LoVo (cell line): ENCODE results near the gene ZNF536.
"Not testable (repeated sequence)": the region's sequence is repeated elsewhere in the genome, so short reads cannot be mapped to it uniquely, and the experiment has no call there.

Source experiments
- DNase-seq: peaks from one replicate; pipeline ENCODE4 v3.0.0-alpha.2; 2016; ENCODE audit warnings: low spot score

The ZNF536 gene

DNA sequence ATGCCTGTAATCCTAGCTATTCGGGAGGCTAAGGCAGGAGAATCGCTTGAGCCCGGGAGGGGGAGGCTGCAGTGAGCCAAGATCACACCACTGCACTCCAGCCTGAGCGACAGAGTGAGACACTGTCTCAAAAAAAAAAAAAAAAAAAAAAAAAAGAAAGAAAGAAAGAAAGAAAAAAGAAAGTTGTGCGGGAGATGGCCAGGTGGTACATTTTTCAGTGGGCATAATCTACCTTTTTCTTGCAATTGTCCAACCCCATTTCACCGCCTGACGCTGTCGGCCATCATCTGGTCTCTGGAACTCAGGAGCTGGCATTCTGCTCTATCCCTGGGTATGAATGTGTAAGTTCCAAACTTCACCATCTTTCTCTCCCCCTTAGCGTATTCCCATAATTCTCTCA, 73.9 kb downstream of the ZNF536 start:
- not testable (repeated sequence) for DNase-seq

DNA sequence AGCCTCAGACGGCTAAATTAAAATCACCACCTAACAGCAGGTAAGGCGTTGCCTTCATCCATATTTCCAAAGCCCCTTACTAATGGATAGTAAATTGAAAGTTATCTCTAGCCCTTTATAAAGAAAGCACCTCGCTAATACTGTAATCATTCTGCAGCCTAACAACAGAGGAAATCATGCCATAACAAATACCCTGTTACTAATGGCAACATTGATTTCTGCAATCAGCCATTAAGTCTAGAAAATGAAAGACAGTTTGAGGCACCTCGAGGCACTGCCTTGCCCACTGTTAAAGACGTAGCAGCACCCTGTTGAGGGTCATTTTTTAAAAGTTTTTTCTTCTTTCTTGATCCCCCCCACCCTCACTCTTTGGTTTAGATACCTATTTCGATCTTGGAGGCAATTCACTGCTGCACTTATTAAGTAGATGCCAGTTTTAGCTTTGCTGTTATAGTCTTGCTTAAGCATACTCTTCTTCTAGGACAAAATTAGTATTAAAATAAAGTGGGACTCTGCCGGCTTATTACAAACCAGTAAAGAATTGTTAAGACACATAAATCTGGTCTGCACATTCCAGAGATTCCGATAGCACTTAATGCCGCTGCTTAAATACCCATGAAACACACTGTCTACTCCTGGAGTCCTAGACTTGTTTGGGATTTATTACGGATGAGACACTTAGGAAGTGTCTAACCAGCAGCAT, 74.8 kb downstream of the ZNF536 start:
- DNase-seq, result no peak

DNA sequence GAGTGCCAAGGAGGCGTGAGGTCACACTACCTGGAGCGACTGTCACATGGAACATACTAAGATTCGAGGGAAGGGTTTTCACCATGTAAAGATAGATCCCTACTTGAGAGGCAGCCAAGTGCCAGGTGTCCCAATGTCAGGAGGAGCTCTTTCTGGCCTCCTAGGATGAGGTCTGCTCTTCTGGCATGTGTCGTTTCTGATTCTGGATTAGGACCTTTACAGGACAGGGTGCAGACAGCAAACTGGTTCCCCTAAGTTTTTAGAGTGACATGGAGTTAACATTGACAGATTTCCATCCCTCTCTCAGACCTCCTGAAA, 75.3 kb downstream of the ZNF536 start:
- DNase-seq, result no peak

DNA sequence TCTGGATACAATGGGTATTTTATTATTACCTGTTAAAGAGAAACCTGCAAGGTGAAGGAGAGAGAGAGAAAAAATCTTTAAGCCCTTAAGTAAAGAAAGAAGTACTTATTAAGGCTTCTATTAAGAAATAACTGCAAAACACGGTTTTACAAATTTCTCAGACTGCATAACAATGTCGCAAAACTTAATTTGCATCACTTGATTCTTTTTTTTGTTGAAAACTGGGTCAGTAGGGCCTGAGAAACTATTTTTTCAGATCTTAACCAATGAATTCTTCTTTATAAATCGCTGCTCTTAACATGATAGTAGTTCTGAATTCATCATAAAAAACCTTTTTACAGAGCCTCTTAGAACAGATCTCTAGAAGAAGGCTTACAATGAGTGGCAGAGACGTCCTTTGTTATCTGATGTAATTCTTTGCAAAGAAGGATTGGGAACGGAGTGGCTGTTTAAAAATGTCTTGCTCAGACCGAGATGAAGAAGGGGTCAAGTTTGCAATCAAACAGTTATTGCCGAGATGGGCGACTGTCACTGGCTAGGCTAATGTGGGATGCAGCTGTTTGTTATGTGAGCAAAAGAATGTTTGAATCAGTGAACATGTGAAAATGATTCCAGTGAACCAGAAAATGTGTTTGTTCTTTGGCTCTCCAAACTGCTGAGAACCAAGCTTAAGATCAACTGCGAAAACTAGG, 76.3 kb downstream of the ZNF536 start:
- DNase-seq, result no peak

DNA sequence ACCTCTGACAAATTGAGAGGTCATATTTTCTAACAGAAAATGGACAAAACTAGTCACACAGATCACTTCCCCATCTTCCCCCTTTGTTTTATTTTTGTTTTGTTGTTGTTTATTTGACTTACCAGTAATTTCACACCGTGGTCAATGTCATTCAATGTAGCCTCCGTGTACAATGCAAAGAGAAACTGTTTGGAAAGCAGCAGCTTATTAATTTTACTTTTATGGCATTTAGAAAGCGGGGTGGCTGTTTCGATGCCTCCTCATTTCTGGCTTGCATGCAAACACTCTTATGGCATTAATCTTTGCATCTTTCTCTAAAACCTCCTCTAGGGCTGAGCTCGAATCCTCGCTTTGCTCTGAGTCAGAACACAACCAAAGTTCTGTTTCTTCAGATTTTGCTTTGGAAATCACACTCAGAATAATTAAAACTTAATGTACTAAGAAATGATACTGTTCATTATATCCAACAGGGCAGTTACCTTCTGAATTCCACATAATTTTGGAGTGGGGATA, 77.0 kb downstream of the ZNF536 start:
- DNase-seq, result no peak

DNA sequence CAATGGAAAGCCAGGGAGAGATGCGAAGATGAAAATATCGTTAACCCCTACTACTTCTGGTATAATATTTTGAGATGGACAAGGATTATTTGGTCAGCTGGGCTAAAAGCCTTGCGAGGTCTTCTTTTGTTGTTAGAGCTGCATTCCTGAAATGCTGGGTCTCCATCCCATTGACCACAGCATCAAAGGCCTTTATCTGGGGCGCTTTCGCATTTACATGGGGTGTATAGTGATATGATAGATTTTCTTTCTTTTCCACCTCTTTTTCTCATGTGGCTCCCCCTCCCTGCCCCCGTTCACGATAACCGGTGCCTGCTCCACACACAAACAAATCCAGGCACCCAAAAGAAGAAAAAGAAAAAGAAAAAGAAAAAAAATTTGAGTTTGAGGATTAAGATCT, 77.5 kb downstream of the ZNF536 start:
- DNase-seq, result no peak

DNA sequence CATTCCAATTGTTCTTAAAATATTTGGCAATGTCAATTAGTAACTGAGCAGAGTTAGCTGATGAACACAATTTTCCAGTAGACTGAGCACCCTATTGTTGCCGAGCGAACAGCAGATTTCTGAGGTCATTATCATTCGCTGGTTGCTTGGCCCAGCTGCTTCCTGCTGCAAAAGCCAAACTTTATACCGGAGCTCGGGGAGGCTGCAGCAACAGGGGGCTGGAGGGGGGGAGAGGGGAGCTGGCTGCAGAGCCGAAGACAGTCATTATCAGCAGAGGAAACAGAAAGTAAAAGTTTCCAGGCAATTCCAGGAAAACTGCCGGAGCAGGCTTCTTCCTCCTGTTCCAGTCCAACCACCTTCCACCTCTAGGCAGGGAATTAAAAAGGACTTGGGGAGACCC, 77.9 kb downstream of the ZNF536 start:
- no peak for DNase-seq

DNA sequence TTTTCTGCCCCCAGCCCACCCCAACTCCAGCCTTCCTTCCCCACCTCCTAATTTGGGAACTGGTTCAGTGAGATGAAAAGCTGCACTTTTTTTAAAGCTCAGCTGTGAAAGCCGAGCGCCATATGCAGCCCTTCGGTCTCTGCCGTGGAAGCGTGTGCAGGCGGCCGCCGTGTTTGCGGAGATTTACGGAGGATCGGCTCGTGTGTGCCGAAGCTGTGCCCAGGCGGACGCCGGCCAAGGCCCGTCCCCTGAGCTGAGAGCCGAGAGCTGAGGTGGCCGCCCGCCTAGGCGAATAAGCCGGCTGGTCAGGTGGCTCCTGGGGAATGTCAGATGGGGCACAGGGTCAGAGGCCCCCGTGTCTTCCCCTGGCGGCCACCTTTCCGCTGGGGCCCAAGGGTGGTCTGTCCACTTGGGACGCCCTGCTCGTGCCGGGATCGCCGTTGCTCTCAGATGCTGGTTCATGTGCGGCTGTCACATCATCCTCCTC, 78.7 kb downstream of the ZNF536 start:
- no peak for DNase-seq

DNA sequence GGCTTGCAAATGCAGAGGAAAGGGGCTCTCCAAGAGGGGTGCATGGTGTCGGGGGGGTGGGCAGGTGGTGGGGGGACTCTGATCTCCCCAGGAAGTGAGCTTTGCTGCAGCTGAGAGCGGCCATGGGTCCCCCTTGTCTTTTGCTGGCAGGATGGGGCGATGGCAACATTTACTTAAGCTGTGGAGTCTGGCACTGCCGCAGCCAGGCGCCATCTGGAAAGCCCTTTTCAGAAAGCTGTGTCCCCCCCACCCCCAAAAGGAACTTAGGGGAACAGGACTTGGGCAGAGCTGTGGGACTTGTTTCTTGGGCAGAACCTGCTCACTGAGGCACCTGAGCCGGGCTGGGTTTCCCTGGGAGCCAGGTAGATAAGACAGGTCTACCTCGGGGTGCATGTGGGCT, 80.7 kb downstream of the ZNF536 start:
- no peak for DNase-seq

DNA sequence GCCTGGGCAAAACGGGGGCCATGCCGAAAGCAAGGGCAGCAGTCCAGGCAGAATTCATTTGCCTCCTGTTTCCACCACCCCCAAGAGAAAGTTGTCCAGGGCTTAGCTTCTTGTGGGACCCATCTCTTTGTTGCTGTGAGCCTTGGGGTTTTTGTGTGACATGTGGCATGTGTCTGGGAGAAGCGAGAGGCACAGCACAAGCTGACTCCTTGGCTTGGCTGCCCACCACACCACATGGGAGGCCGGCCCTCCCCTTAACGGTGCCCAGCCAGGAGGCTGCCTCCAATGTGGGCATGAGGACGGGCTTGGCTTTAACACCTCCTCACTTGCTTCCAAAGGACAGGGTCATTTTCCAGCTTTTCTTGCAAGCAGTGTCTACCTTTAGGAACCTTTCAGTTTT, 81.6 kb downstream of the ZNF536 start:
- no peak for DNase-seq

DNA sequence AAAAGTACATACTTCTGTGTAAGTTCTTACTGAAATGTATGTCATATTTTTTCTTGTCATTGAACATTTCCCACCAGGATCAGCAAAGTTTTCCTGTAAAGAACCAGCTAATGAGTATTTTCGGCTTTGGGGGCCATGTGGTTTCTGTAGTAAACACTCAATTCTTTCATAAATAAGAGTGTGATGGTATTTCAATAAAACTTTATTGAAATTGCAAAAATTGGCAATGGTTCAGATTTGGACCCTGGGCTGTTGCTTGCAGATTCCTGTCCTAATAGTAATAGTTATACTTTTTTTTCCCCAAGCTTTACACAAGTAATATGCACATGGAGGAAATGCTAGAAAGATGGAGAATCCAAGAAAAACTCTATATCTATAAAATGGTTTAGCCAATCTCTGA, 83.7 kb downstream of the ZNF536 start:
- DNase-seq, result no peak

DNA sequence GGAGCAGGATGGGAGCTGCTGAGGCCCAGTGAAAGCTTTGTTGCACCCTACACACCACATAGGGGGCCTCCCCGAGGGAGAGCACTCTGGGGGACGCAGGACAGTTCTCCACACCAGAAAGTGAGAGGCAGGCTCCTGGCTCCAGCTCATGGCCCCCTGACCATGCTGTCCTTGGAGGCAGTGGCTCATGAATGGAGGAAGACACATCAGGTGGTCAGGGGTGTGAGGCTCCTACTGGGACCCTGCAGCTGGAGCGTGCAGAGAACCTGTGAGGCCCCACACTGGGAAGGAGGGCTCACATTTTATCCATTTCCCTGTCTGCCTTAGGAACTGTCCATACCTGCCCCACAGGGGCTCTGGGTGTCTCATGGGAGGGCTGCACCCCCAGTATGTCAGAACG, 85.3 kb downstream of the ZNF536 start:
- DNase-seq, result no peak

DNA sequence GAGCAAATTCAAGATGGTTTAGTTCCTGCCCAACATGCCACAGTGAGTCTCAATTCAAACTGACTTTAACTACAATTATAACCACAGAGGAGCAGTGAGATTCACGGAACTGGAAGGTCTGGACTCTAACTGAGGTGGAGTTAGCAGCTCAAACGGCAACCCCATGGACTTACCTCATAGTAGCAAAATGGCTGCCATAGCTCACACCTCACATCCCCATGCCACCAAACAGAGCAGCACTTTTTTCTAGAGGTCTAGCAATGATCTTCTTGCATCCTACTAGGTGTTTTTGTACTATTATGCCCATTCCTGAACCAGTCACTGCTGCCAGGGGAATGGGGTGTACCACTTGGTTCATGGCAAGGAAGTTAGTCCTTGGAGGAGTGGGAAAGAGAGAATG, 87.7 kb downstream of the ZNF536 start:
- no peak for DNase-seq

DNA sequence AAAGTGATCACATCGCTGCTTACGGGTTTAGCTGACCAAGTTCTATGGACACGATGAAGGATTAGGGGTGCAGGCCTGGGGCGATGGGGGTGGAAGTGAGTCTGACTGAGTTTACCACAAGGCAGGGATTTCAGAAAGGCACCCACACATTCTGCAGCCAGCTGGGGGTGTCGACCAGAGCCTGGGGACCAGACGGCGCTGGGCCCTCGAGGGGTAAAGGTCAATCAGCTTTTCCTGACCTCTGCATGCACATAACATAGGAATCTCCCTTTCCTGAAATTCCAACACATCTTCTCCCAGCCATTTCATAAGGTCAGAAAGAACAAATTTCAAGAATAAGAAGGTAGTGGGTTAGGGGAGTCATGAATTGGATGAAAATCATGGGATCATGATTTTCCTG, 92.0 kb downstream of the ZNF536 start:
- DNase-seq, result no peak

DNA sequence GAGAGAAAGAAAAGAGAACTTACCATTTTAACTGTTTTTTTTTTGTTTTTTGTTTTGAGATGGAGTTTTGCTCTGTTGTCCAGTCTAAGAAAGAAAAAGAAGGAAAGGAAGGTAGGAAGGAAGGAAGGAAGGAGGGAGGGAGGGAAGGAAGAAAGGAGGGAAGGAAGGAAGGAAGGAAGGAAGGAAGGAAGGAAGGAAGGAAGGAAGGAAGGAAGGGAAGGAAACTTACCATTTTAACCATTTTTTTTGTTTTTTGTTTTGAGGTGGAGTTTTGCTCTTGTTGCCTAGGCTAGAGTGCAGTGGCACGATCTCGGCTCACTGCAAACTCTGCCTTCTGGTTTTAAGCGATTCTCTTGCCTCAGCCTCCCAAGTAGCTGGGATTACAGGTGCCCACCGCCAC, 94.4 kb downstream of the ZNF536 start:
- not testable (repeated sequence) for DNase-seq

DNA sequence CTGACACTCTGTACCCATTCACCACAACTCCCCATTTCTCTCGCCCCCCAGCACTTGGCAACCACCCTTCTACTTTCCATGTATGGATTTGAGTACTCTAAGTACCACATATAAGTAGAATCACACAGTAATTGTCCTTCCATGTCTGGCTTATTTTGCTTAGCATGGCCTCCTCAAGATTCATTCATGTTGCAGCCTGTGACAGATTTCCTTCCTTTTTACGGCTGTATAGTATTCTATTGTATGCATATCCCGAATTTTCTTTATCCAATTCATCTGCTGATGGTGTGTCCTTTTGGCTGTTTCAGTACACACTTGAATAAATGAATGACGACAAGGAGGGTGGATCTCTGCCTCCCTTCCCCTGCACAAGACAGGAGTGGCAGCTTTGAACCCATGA, 95.1 kb downstream of the ZNF536 start:
- DNase-seq, result no peak

DNA sequence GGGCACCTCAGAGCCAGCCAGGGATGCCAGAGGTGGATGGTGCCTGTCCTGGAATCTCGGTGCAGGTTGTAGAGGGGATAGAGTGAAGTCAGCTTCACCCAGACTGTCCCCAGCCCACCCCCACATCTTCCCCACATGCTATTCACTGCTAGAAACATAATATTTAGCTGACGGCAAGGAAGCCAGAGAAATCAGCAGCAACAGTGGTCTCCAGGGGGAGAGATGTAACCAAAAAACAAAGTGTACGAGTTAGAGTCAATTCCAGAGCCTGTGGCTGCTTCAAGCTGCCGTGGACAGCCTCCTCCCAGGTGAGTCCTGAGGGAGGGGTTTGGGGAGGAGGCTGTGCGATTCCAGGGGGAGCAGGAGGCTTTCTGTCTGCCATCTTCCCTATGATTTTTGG, 97.6 kb downstream of the ZNF536 start:
- no peak for DNase-seq

DNA sequence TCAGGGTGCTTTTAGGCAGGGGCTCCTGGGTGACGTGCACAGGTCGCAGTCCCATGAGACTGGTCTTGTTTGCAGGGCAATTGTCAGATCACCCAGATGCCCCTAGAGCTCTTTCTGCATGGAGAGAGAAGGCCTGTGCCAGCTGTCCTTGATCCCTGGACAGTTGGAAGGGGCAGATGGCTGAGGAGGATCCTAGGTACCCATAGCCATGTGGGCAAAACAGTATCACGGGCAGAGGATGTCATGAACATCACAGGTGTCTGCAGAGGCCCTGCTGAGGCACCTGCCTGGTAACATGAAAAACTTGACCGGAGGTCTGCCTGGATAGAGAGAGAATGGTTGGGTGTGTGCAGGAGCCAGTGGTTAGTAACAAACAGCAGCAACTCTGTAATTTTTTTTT, 99.3 kb downstream of the ZNF536 start:
- DNase-seq, result no peak

DNA sequence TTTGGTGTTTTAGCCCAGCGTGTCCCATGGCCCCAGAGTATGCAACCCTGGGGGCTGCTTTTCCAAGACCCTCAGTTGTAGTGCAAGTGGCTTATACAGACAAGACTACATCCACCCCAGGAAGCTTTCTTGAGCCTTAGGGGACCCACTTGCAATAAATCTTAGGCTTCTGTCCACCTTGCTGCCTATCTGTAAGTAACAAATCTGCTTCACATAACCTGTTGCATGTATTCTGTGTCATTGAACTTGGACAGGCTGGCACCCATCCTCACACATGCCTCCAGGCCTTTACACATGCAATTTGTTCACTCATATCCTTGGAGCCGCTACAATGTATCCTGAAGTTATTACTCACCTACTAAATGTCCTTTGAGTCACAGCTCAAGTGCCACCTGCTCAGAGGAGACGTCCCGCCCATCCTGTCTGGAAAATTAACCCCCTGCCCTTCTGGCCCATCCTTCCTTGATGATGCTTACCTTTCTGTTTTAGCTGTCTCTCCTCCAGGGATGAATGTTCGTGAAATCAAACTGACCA, 101.2 kb downstream of the ZNF536 start:
- no peak for DNase-seq

DNA sequence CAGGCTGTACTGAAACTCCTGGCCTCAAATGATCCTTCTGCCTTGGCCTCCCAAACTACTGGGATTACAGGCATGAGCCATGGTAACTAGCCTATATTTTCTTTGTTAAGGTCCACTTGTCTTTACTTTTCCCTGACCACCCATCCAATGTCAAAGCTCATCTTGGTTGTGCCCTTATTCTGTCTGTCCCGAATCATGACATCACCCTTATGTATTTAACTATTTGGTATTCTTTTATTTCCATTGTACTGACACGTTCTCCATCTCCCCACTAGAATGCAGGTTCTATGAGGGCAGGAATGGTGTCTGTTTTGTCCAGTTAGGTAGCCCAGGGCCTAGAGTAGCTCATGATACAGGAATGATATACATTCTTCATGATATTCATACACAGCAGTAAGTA, 104.8 kb downstream of the ZNF536 start:
- no peak for DNase-seq

DNA sequence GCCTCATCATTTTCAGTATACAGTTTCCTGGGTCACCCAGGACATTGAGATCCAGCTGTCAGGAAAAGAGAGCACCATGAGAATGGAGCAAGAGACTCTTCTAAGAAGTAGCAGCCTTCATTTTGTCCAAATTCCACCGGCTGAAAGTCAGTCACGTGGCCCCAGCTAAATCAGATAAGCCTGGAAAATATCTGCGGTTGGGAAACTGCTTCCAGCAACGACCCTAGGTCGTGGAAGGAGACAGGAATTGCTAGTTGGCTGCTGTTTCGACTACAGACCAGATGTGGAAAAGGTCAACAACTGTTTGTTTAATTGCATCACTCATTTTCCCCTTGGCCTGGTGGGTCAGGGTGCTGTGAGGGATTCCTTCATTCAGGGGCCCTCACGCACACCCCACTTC, 107.0 kb downstream of the ZNF536 start:
- DNase-seq, result no peak

DNA sequence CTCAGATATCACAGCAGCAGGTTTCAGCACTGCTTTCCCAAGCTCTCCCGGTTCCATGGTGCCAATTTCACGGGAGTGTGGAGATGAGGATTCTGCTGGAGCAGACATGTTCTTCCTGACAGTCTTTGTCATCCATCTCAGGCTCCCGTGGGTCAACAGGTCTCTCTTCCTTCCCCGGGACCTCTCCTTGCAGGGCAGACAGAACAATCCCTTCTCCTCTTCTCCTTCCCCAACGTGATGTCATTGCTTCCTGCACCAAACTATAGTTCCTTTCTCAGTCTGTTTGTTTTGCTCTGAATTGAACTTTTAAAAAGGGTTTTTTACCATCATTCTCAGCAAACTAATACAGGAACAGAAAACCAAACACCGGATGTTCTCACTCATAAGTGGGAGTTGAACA, 107.9 kb downstream of the ZNF536 start:
- DNase-seq, result no peak

DNA sequence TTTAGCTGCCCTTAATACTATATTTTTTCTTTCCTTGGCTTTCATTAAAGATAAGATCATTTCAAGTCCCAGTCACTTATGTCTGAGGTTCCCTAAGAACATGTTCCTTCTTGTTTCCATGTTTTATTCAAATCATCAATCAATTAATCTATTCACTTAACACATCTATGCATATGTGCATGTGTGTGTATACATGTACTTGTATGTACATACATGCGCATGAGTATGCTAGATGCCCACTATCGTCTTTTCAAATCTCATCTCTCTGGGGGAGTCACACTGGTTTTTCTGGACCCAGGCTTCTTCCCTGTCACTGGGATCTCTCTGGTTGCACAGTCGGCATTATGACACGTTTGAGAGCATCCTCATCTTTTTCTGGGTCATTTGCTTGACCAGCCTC, 108.9 kb downstream of the ZNF536 start:
- DNase-seq, result no peak

DNA sequence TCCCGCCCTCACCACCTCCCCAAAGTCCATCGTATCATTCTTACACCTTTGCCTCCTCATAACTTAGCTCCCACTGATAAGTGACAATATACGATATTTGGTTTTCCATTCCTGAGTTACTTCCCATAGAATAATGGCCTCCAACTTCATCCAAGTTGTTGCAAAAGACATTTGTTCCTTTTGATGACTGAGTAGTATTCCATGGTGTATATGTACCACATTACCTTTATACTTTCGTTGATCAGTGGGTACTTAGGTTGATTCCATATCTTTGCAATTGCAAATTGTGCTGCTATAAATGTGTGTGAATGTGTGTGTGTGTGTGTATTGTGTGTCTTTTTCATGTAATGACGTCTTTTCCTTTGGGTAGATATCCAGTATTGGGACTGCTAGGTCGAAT, 109.6 kb downstream of the ZNF536 start:
- DNase-seq, result no peak
